MCF 10A (cell line): Measurements from ENCODE around the gene CFAP299. TPM values are rescaled to one million over a fixed set of nuclear protein-coding genes. Genes with fewer than 3 reads are reported as not detected.

Experiments used
- BruUV-seq: library from RNA; stranded (reverse); fragments of 400-500 nt; replicated peaks from 2 replicates; lab custom pipeline; 2021; lab: Mats Ljungman, UMichigan
- CTCF ChIA-PET: fragments of 300-600 bp; sonication (Branson Sonifier 250); formaldehyde crosslinking; extraction: SDS; loops from one replicate; lab custom pipeline; 2021; ENCODE audit warnings: antibody characterized with exemption, inconsistent platforms; lab: Yijun Ruan, JAX
- POLR2A ChIA-PET: fragments of 300-600, 350-650 bp; sonication (Branson Sonifier 250); formaldehyde crosslinking; extraction: SDS; loops from one replicate; lab custom pipeline; 2020; ENCODE audit warnings: antibody characterized with exemption, inconsistent platforms; lab: Yijun Ruan, JAX
- DNase-seq: peaks from one replicate; pipeline ENCODE4 v3.0.0-alpha.2; 2018; ENCODE audit not compliant: unreplicated experiment
- H3K27ac Mint-ChIP-seq: one replicate; pipeline ENCODE4 v1.8.0; 2022; ENCODE audit warnings: mild to moderate bottlenecking, low read depth, mixed read lengths; ENCODE audit not compliant: unreplicated experiment
- H3K27me3 Mint-ChIP-seq: one replicate; pipeline ENCODE4 v1.8.0; 2022; ENCODE audit warnings: mixed read lengths; ENCODE audit not compliant: insufficient read depth, unreplicated experiment
- H3K36me3 Mint-ChIP-seq: one replicate; pipeline ENCODE4 v1.8.0; 2022; ENCODE audit warnings: mild to moderate bottlenecking, moderate library complexity, mixed read lengths; ENCODE audit not compliant: insufficient read depth, unreplicated experiment
- H3K4me1 Mint-ChIP-seq: one replicate; pipeline ENCODE4 v1.8.0; 2022; ENCODE audit warnings: mixed read lengths; ENCODE audit not compliant: insufficient read depth, unreplicated experiment
- H3K4me3 Mint-ChIP-seq: one replicate; pipeline ENCODE4 v1.8.0; 2022; ENCODE audit warnings: mild to moderate bottlenecking, moderate library complexity, mixed read lengths; ENCODE audit not compliant: unreplicated experiment
- H3K9me3 Mint-ChIP-seq: one replicate; pipeline ENCODE4 v1.8.0; 2022; ENCODE audit warnings: mixed read lengths; ENCODE audit not compliant: unreplicated experiment
- CTCF ChIP-seq: fragments of 200-600 bp; IDR thresholded peaks from one replicate; pipeline ENCODE4 v1.8.0; 2022; ENCODE audit warnings: antibody characterized with exemption, mild to moderate bottlenecking; ENCODE audit not compliant: unreplicated experiment
- intact Hi-C: fragments of 100-400 bp; cut with micrococcal nuclease; formaldehyde crosslinking; loops from 2 replicates; pipeline ENCODE4 v1.14.1; 2022
- total RNA-seq: library from RNA; stranded (reverse); gene quantifications from 2 replicates; pipeline ENCODE4 v1.2.3, GENCODE V29; 2022

The CFAP299 gene
- total RNA-seq, 1 experiment from 2014 or later, result 0.33 TPM

DNA sequence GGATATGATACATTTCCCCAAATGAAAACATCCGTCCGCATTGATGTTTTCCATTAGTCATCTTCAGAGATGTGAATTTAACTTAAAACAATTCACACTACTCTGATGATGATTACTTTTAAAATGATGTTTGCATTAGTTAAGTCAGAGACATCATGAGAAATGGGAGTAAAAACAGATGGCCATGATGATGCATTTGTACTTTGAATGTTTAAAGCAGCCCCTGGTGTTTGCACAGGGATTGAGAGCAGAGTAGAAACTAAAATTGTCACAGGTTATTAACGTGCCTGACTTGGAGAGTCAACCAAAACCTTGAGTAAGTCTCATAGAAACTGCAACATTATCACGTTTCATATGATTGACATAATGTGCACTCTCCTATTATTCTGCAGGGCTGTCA lies 117.2 kb downstream of the CFAP299 start:
- no peak overlapping the region for H3K27ac Mint-ChIP-seq
- ChIA-PET CTCF (interaction anchor here (1.5 kb wide), 1 partner anchor 87 kb away, joined by 4 read pairs; no protein-coding TSS in a partner anchor), POLR2A (interaction anchor here (0.9 kb wide), 1 partner anchor 16 kb away, joined by 3 read pairs; no protein-coding TSS in a partner anchor)
- intact Hi-C loops, result loop anchor here (5.0 to 10.0 kb wide), 2 partner anchors 540 to 592 kb away; no protein-coding TSS in a partner anchor
- H3K27me3 Mint-ChIP-seq, result no peaks in the 10 kb centered on the region
- BruUV-seq, result no TSS peak
- no peak for DNase-seq
- no peaks in the 10 kb centered on the region for H3K9me3 Mint-ChIP-seq
- peaks cover 12% of the 10 kb centered on the region for H3K4me1 Mint-ChIP-seq
- no peaks in the 10 kb centered on the region for H3K36me3 Mint-ChIP-seq
- TF ChIP-seq CTCF, result no peak
- no peak overlapping the region for H3K4me3 Mint-ChIP-seq

DNA sequence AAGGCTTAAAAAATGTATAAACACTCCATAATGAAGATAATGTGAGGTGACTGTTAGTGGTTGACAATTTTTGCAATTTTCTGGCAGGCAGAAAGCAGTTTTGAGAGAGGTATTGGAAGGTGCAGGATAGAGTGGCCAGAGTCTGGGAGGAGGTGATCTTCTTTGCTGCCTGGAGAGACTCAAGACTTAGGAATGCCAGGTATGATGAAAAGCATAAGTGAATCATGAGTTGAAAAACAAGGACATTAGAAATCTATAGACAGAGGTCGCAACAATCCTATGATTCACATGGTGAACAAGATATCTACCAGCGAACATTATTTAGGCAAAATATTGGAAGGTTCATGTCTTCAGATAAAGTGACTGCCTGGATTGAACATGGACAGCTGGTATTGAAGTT lies 118.5 kb downstream of the CFAP299 start:
- BruUV-seq, result no TSS peak
- CTCF ChIA-PET, result interaction anchor here (0.6 to 2.2 kb wide), 5 partner anchors 89 to 586 kb away, joined by 3 to 12 read pairs (median 4); partner anchors contain the start of gene BMP3
- peaks cover 12% of the 10 kb centered on the region for H3K4me1 Mint-ChIP-seq
- H3K27me3 Mint-ChIP-seq, result no peaks in the 10 kb centered on the region
- intact Hi-C loops, result loop anchor here (5.0 to 10.0 kb wide), 2 partner anchors 538 to 591 kb away; no protein-coding TSS in a partner anchor
- no peak overlapping the region for H3K4me3 Mint-ChIP-seq
- peak overlapping the region; percentile 84 for H3K27ac Mint-ChIP-seq
- H3K9me3 Mint-ChIP-seq, result no peaks in the 10 kb centered on the region
- TF ChIP-seq CTCF, result no peak
- no peaks in the 10 kb centered on the region for H3K36me3 Mint-ChIP-seq
- DNase-seq, result peak; percentile 53
- POLR2A ChIA-PET, result interaction anchor here (0.7 to 1.0 kb wide), 2 partner anchors 59 to 581 kb away, joined by 3 read pairs; no protein-coding TSS in a partner anchor

DNA sequence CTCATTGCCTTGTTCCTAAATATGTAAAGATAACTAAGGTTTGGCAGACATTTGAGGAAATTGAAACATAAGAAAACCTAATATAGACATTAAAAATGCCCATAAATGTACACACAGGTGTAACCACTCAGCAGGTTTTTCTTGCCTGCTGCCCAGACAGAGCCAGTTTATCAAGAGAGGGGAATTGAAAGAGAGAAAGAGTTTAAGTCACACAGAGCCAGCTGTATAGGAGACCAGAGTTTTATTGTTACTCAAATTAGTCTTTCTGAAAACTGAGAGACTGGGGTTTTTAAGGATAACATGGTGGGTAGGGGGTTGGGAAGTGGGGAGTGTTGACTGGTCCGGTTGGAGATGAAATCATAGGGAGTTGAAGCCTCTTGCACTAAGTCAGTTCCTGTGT lies 119.0 kb downstream of the CFAP299 start:
- ChIA-PET CTCF (interaction anchor here (1.0 to 2.2 kb wide), 3 partner anchors 535 to 585 kb away, joined by 3 to 12 read pairs (median 5); partner anchors contain the start of gene BMP3), POLR2A (interaction anchor here (1.0 kb wide), 1 partner anchor 59 kb away, joined by 3 read pairs; no protein-coding TSS in a partner anchor)
- Mint-ChIP-seq H3K4me3 (no peak overlapping the region), H3K4me1 (peaks cover 12% of the 10 kb centered on the region), H3K9me3 (no peaks in the 10 kb centered on the region), H3K27me3 (no peaks in the 10 kb centered on the region), H3K36me3 (no peaks in the 10 kb centered on the region), H3K27ac (peak overlapping the region; percentile 84)
- no peak for TF ChIP-seq CTCF
- intact Hi-C loops, result loop anchor here (5.0 to 10.0 kb wide), 2 partner anchors 538 to 590 kb away; no protein-coding TSS in a partner anchor
- no peak for DNase-seq
- no TSS peak for BruUV-seq

GRCh38 chr4:80459918-80460473 lies 124.5 kb downstream of the CFAP299 start:
- Mint-ChIP-seq H3K4me3 (no peak overlapping the region), H3K27me3 (no peaks in the 10 kb centered on the region), H3K9me3 (no peaks in the 10 kb centered on the region), H3K27ac (no peak overlapping the region), H3K4me1 (peaks cover 5% of the 10 kb centered on the region), H3K36me3 (no peaks in the 10 kb centered on the region)
- TF ChIP-seq CTCF, result no peak
- ChIA-PET CTCF (no interaction called here), POLR2A (no interaction called here)
- DNase-seq, result no peak
- intact Hi-C loops, result loop anchor here (10.0 kb wide), 1 partner anchor 585 kb away; no protein-coding TSS in a partner anchor
- no TSS peak for BruUV-seq
